Natural killer cell (primary cell): ENCODE measurements around the gene MUCL3. TPM values are rescaled to one million over a fixed set of nuclear protein-coding genes. Genes with fewer than 3 reads are reported as not detected.

Experiments used
- ATAC-seq, 3 donors: fragments of 150-1000 bp in 2 of 3; fragments of 200-7000 bp in 1 of 3; cut with Tn5 transposase; 1 replicate in 1 of 3; 2 replicates in 2 of 3; pipeline ENCODE4 v1.10.0; 2021; ENCODE audit warnings: mild to moderate bottlenecking in 2 of 3, moderate library complexity in 2 of 3
- DNase-seq, 2 donors: peaks; one replicate each; pipeline versions ENCODE4 v3.0.0 to v3.0.0-alpha.2; 2013 to 2021; ENCODE audit warnings: mixed read lengths in 1 of 2
- H3K27ac ChIP-seq: one replicate; pipeline ENCODE4 v1.5.1; 2013; ENCODE audit warnings: mild to moderate bottlenecking, low read length
- H3K27me3 ChIP-seq: one replicate; pipeline ENCODE4 v1.6.1; 2013; ENCODE audit warnings: low read length; ENCODE audit not compliant: control insufficient read depth, insufficient read depth
- H3K36me3 ChIP-seq: one replicate; pipeline ENCODE4 v1.6.1; 2013; ENCODE audit warnings: low read length; ENCODE audit not compliant: control insufficient read depth, insufficient read depth
- H3K4me1 ChIP-seq: one replicate; pipeline ENCODE4 v1.6.1; 2013; ENCODE audit warnings: low read length; ENCODE audit not compliant: control insufficient read depth, insufficient read depth
- H3K4me3 ChIP-seq: one replicate; pipeline ENCODE4 v1.5.1; 2013; ENCODE audit warnings: low read length
- H3K9me3 ChIP-seq: one replicate; pipeline ENCODE4 v1.6.1; 2013; ENCODE audit warnings: low read length; ENCODE audit not compliant: control insufficient read depth, insufficient read depth
- H3K27ac Mint-ChIP-seq, 2 donors: one replicate each; pipeline ENCODE4 v1.8.0; 2022; ENCODE audit warnings: mild to moderate bottlenecking in 2 of 2, mixed read lengths in 2 of 2, moderate library complexity in 1 of 2
- H3K27me3 Mint-ChIP-seq, 2 donors: one replicate each; pipeline ENCODE4 v1.8.0; 2022; ENCODE audit warnings: low read depth in 2 of 2, mixed read lengths in 2 of 2
- H3K36me3 Mint-ChIP-seq: one replicate; pipeline ENCODE4 v1.8.0; 2022; ENCODE audit warnings: mixed read lengths
- H3K4me1 Mint-ChIP-seq, 2 donors: one replicate each; pipeline ENCODE4 v1.8.0; 2022; ENCODE audit warnings: mixed read lengths in 2 of 2
- H3K4me3 Mint-ChIP-seq: one replicate; pipeline ENCODE4 v1.8.0; 2022; ENCODE audit warnings: mild to moderate bottlenecking, moderate library complexity, mixed read lengths
- H3K9me3 Mint-ChIP-seq, 2 donors: one replicate each; pipeline ENCODE4 v1.8.0; 2022; ENCODE audit warnings: mixed read lengths in 2 of 2
- CTCF ChIP-seq: fragments of 200-600 bp; IDR thresholded peaks from one replicate; pipeline ENCODE4 v1.8.0; 2022; ENCODE audit warnings: antibody characterized with exemption
- WGBS: methylation state at CpG from one replicate; pipeline ENCODE4 v1.1.7; 2013; ENCODE audit warnings: missing lambda C conversion rate; ENCODE audit not compliant: insufficient coverage; 5-methylcytosine and 5-hydroxymethylcytosine counted together
- intact Hi-C: fragments of 100-400 bp; cut with micrococcal nuclease; formaldehyde crosslinking; loops from one replicate; pipeline ENCODE4 v1.14.2; 2022
- total RNA-seq, 4 donors: library from RNA; stranded (reverse); fragments of 120-200 nt in 1 of 4; gene quantifications; one replicate each; pipeline versions ENCODE4 v1.2.3 to v1.2.4, GENCODE V29; 2013 to 2022

The MUCL3 gene
- total RNA-seq, 3 donors from 2014 or later (not counting 1 experiment from before 2014, with no cell fraction given) = not detected

GRCh38 chr6:30931272-30931671 lies 9.5 kb upstream of the MUCL3 start:
- Histone ChIP-seq H3K4me1 (no peaks in the 10 kb centered on the region), H3K27me3 (no peaks in the 10 kb centered on the region), H3K36me3 (peaks cover 5% of the 10 kb centered on the region), H3K4me3 (no peak overlapping the region), H3K9me3 (peaks cover 4% of the 10 kb centered on the region), H3K27ac (no peak overlapping the region)
- TF ChIP-seq CTCF = no peak
- Mint-ChIP-seq H3K27me3 (peaks cover 13 to 15% of the 10 kb centered on the region in 2 donors), H3K9me3 (peaks cover 0 to 3% of the 10 kb centered on the region in 2 donors), H3K36me3 (no peaks in the 10 kb centered on the region), H3K4me3 (no peak overlapping the region), H3K27ac (no peak overlapping the region), H3K4me1 (no peaks in the 10 kb centered on the region)
- DNase-seq (no peak), ATAC-seq (no peak)
- intact Hi-C loops = no loop called here
- WGBS = 77% methylated on average over 8 of the region's 8 CpGs

GRCh38 chr6:30931969-30932645 lies 8.7 kb upstream of the MUCL3 start, which contains the start of gene SFTA2:
Gene SFTA2, minus strand, starts transcription at chr6:30932170. Its CDS starts 74 bp downstream, at chr6:30932096.
- Histone ChIP-seq H3K9me3 (peaks cover 4% of the 10 kb centered on the region), H3K27ac (no peak within 1 kb of the TSS), H3K4me1 (no peaks in the 10 kb centered on the region), H3K36me3 (no peaks in the 10 kb centered on the region), H3K4me3 (no peak within 1 kb of the TSS), H3K27me3 (no peaks in the 10 kb centered on the region)
- Mint-ChIP-seq H3K9me3 (peaks cover 0 to 3% of the 10 kb centered on the region in 2 donors), H3K4me3 (no peak within 1 kb of the TSS), H3K27ac (no peak within 1 kb of the TSS), H3K36me3 (no peaks in the 10 kb centered on the region), H3K4me1 (no peaks in the 10 kb centered on the region), H3K27me3 (peaks cover 17 to 19% of the 10 kb centered on the region in 2 donors)
- DNase-seq (no peak), ATAC-seq (no peak)
- WGBS = 78% methylated on average over 5 of the region's 7 CpGs
- no peak for TF ChIP-seq CTCF
- intact Hi-C loops = no loop called here

GRCh38 chr6:30932665-30933365 lies 8.0 kb upstream of the MUCL3 start:
- H3K36me3 Mint-ChIP-seq = no peaks in the 10 kb centered on the region
- H3K9me3 Mint-ChIP-seq = peaks cover 0 to 3% of the 10 kb centered on the region in 2 donors
- Histone ChIP-seq H3K27me3 (no peaks in the 10 kb centered on the region), H3K9me3 (peaks cover 4% of the 10 kb centered on the region), H3K36me3 (no peaks in the 10 kb centered on the region), H3K4me3 (no peak overlapping the region), H3K27ac (no peak overlapping the region), H3K4me1 (no peaks in the 10 kb centered on the region)
- no peak overlapping the region for H3K4me3 Mint-ChIP-seq
- peaks cover 17 to 19% of the 10 kb centered on the region in 2 donors for H3K27me3 Mint-ChIP-seq
- DNase-seq (no peak), ATAC-seq (no peak)
- intact Hi-C loops = no loop called here
- no peaks in the 10 kb centered on the region for H3K4me1 Mint-ChIP-seq
- no peak for TF ChIP-seq CTCF
- H3K27ac Mint-ChIP-seq = no peak overlapping the region
- WGBS = 89% methylated on average over 6 of the region's 6 CpGs
